Cerebellar cortex (tissue), 1 donor: ENCODE data around the gene LYG2.
"Not testable (repeated sequence)": the region's sequence is repeated elsewhere in the genome, so short reads cannot be mapped to it uniquely, and the experiment has no call there.

Experiments
- DNase-seq: peaks from one replicate; pipeline ENCODE4 v3.0.0-alpha.2; 2015; ENCODE audit warnings: low spot score

LYG2 gene, protein sequence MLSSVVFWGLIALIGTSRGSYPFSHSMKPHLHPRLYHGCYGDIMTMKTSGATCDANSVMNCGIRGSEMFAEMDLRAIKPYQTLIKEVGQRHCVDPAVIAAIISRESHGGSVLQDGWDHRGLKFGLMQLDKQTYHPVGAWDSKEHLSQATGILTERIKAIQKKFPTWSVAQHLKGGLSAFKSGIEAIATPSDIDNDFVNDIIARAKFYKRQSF

DNA sequence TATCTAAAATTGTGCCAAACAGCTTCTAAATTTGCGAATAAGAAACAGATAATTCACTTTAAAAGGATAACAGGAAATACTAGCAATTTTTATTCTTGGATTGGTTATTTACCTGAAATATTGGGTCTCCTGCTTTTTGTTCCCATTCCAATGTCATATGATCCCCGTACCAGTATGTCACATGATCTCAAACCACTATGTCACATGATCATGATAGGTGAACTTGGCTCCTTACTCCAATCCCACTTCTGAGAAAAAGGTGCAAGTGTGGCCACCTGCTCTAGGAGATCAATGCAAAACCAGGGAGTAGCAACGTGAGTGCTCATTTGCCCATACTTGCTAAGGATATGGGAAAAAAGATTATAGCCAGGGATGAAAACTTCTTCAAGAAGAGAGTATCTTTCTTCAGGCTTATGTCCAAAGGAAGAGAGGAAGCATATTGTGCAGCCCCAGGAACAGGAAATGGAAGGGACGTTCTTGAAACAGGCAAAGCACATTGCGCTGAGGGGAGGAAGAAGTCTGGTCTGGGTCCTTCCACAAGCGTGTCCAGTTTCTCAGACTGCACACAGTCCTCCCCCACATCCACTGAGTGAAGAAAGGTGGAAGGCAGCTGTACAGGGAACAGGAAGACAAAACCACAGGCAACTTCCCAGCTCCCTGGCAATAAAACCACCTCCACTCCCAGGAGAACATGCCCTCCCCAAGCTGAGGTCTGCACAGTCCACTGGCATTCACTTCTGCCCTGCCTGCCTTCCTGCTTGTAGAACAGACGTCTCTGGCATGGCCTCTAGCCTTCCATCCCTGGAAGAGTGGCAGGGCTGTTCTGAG is at the start of gene LYG2:
LYG2 (minus strand) TSS at position 176 of the 828 bp plus-strand sequence. CDS start 1,406 bp downstream, outside the sequence.
- DNase-seq, result no peak

DNA sequence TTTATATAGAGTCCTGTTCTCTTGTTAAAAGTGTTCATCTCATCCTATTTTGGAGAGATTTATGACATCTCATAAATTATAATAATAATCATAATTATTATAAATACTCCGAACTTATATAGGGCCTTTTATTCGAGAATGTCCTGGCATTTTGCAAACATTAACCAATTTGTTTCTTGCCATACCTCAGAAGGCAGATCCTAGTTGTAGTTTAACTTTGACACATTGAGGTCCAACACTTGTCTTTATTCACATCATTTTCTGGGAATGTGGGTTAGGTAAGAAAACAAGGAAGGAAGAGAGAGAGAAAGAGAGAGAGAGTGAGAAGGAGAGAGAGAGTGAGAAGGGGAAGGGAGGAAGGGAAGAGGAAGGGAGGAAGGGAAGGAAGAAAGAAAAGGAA is 45.6 kb upstream of the LYG2 start, which contains the start of gene LYG1:
LYG1 (minus strand) TSS at position 101 of the 400 bp plus-strand sequence. CDS start 5,527 bp downstream, outside the sequence.
- not testable (repeated sequence) for DNase-seq

DNA sequence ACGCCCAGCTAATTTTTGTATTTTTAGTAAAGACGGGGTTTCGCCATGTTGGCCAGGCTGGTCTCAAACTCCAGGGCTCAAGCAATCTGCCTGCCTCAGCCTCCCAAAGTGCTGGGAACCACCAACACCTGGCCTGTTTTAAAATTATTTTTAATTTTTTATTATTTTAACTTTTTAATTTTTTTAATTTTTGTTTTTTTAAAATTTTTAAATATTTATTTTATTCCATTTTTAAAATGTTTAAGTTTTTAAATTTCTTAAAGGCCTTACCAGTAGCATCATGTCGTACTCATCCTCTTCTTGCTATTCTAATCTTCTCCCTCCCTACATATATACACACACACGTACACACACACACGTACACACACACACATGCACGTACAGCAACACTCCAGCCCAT is 44.1 kb upstream of the LYG2 start:
- no peak for DNase-seq

DNA sequence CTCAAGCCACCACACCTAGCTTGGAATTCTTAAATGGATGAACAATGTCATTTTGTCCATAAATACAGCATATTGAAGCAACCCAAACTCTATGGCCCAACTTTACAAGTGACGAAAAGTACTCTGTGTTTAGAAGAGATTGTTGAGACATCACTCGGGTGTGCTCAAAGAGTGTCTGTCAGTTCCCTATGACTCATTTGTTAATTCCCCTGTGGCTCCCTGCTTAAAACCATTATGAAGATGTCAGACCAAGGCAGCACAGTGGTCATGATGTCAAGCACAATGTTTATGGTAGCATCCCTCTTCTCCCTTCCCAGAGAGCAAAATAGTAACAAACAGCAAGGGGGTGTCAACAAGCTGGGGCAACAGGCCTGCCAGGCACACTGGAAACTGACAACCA is 42.5 kb upstream of the LYG2 start:
- DNase-seq, result no peak

DNA sequence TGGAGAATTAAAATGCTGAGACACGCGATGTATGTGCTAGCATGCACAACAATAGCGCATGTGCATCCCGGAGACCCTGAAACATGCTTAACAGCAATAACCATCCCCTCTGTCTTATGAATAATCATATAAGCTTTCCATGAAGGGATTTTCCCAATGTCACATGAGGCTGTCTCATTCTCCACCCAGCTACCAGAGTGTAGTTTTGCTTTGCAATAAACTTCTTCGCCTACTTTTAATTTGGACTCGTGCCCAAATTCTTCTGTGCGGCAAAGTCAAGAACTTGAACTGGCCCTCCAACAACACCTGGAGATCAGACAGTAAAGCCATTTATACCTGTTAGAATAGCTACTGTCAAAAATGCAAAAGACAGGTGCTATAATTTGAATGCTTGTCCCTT is 30.1 kb upstream of the LYG2 start:
- no peak for DNase-seq

DNA sequence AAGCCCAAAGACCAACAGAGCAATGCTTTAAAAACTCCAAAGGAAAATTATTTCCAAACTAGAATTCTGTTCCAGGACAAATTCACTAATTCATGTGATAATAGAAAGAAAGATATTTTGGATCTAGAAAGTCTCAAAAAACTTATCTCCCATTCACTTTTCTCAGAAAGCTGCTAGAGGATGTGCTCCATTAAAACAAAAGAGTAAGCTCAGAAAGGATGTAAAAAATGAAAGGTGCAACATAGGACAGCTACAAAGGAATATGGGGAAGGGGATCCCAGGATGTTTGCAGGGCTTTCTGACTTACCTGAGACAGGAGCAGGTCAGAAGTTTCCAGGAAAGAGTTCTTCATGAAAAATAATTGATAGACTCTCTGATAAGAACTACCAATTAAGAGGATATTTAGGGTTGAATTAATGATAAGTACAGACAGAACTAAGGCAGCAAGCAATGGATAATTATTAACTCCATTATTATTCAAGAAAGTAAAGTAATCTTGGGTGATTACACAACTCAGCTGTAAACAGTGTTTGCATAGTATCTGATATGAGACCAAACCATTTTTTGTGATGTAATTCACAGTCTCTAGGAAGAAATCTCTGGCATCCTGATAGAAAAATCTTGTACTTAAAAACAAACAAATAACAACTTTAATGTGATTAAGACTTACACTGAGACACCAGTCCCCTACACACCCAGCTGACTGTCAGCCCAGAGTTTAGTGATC is 24.7 kb upstream of the LYG2 start:
- no peak for DNase-seq

DNA sequence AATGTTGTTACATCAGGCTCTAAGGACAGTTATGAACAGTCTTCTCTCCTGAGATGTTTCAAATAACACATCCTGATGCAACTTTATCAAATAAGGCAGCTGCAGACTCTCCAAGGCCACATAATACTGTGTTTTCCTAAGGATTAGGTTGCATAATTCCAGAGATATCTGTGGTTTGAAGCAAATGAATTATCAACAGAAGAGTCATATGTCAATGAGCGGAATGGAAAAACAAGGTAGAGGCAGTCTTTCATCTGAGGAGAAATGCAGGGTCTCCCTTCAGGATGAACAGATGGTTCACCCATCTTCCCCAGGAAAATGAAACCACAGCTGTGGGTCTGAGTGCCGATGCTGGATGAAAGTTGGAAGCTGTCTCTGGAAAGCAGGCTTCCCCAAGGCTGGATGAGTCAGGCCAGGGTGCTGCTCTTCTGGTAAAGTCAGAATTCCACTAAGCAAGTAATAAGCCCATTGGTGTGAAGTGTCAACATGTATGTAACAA is 23.4 kb upstream of the LYG2 start:
- DNase-seq, result no peak

DNA sequence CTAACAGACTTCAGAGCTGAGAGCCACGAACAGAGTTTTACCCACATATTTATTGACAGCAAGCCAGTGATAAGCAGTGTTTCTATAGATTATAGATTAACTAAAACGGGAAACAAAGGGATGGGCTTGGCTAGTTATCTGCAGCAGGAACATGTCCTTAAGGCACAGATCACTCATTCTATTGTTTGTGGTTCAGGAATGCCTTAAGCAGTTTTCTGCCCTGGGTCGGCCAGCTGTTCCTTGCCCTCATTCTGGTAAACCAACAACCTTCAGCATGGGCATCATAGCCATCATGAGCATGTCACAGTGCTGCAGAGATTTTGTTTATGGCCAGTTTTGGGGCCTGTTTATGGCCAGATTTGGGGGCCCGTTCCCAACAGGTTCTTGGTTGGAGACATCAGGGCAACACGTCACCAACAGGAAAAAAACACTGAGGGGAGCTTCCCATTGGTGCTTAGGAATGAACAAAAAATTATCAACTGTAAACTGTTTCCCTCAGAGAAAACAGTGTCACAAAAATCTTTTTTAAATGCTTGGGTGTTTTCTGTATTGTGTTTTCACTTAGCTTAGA is 22.8 kb upstream of the LYG2 start:
- not testable (repeated sequence) for DNase-seq

DNA sequence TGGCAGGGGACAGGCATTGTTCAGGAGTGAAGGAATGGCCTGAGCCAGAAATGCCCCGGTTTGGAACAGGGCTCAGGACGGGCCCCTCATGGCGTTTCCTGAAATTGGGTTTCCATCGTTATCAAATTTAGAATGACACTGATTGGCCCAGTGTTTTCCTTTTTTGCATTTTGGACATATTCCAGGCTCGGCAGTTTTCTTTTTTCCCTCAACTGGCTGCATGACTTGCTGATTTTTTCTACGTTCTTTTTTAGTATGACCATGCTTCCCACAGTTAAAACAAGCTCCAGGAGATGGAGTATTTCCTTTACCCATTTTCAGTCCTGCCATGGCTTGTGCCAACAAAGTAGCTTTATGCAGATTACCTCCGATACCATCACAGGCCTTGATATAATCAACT is 20.4 kb upstream of the LYG2 start:
- no peak for DNase-seq

DNA sequence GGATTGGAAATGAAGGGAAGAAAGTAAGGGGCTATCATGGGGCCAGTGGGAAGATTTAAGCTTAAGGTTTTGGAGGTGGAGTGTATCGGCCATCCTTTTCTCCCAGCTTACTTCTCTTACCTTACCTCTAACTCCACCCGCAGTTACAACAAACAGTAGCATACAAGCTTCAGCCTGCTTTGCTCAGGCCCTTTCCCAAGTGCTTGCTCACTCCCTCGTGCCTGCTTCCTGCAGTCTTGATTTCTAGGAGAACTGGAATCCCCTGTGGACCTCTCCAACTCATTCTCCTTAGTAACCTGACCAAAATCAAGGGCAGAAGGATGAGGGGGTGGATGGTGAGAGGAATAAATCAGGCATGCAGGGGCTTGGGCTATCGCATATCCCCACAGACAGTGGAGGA is 5.8 kb upstream of the LYG2 start:
- no peak for DNase-seq

DNA sequence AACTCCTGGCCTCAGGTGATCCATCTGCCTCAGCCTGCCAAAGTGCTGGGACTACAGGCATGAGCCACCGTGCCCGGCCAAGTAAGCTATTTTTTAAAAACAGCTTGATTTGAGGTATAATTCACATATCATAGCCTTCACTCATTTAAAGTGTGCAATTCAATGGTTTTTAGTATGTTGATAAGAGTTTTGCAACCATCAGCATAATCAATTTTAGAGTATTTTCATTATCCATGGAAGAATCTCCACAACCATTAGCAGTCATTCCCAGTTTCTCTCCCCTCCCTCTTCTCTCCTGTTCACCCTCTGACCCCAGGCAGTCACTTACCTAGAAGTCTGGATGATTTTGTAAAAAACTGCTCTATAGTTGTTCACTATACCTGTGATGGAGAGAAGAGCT is 4.7 kb upstream of the LYG2 start:
- DNase-seq, result no peak

DNA sequence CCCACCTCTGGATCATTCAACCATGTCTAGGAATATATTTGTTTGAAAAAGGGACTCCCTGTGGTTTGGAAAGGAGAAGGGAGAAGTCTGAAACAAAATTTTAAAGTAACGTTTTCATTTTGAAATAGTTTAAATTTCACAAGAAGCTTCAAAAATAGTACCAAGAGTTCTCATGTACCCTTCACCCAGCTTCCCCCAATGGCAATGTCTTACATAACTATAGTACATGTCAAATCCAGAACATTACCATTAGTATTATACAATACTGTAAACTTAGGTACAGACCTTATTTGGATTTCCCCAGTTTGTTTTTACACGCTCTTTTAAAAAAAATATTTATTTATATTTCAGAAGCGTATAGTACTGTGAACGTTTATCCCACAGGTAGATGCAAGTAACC is 4.0 kb upstream of the LYG2 start:
- DNase-seq, result no peak

DNA sequence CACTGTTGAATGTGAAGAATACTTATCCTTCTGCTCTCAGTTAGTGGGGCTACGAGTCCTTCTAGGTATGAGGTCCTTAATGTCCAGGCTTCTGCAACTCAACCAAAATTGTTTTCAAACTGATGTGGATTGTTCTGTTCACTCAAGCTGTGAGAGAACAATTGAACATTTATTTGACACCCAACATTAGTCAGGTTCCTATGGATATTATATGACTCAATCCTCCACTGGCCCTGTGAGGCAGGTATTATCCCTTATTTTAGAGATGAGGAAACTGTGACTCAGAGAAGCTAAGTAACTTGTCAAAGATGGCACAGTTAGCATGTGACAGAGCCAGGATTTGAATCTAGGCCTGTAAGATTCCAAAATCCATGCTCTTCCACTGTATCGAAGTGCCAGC is 1.2 kb upstream of the LYG2 start:
- DNase-seq, result no peak

DNA sequence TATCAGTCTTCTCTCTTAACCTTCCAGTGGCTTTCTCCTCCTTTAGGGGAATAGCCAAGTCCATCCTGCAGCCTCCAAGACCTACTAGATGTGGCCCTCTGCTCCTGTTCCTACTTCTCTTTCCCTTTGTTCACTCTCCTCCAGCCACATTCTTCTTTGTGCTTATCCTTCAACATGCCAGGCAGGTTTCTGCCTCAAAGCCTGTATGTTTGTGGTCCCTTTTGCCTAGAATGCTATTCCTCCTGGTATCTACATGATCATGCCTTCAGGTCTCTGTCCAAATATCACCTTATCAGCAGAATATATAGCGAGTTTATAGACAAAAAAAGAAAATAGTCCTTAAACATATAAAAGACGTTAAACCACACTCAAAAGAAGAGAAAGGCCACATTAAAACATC is 5.5 kb downstream of the LYG2 start:
- no peak for DNase-seq

DNA sequence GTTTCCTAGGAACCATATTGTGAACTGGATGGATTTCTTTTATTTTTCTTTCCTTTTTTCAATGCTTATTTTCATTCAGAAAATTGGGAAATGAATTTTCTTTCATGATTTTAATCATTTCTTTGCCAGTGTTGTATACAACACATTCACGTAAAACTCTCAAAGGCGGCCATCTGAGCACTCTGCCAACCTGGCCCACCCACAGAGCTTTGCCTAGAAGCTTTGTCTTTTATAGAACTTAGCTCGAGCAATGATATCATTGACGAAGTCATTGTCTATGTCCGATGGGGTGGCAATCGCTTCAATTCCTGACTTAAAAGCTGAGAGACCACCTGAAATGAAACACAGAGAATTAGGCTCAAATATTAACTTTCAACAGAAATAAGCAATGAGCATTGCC is 13.3 kb downstream of the LYG2 start:
- no peak for DNase-seq

DNA sequence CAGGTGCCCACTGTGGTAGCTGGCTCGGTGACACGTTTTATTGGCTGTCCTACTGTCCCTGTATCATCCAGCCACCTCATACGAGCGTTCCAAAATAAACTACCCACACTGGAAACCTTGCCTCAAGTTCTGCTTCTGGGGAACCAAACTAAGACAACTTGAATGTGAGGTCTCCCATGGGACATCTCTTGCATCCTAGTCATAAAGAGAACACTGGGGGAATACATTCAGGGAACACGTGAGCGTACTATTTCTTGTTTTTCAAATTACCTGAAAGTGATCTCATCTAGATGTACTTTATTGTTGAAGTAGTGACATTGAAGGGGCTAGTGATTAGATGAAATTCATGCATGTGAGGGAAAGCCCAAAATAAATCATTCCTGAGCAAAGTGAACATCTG is 15.0 kb downstream of the LYG2 start:
- no peak for DNase-seq

DNA sequence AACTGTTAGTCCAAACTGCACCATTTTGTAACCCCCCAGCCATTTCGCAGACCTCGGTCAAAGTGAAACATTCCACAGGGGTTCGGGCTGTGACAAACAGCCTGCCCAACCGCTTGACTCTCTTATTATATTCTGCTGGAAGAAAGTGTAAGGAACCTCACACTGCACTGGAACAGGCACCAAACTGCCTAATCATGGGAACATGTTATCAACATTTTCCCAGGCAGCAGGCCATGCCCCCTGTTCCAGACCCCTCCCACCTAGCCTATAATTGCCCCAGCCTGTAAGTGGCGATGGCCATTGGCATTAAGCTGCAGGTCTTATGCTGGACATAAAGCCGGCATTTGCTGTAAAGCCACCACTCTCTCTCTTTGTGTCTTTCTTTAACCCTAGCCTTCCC is 16.9 kb downstream of the LYG2 start:
- no peak for DNase-seq

DNA sequence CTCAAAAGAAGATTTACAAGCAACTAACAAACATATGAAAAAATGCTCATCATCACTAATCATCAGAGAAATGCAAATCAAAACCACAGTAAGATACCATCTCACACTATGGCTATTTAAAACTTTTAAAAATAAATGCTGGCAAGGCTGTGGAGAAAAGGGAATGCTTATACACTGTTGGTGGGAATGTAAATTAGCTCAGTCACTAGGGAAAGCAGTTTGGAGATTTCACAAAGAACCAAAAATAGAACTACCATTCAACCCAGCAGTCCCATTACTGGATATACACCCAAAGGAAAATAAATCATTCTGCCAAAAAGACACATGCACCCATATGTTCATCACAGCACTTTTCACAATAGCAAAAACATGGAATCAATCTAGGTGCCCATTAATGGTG is 22.3 kb downstream of the LYG2 start:
- not testable (repeated sequence) for DNase-seq

DNA sequence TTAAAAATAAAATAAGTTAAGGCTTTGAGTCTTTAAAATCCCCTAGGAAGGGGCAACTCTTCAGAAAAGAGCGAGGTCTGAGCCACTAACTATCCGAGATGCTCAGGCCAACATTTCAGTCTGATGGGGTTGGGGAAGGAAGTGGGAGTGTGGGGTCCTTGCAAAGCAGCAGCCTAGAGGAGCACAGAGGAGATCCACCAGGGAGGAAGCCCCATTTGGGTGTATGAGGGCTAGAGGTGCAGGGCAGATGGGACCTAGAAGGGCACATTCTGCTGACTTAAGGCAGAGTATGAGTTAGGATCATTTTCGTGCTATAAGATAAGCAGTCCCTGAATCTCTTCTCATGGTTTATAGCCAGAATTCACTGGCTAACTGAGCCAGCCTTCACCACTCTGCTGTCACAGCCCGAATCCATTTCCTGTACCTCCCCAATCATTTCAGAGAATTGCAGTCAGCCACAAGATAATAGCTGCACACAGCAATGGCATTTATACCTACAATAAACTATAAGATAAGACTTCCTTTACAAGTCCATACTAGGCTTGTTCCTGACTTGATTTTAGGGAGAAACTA is 37.5 kb downstream of the LYG2 start:
- DNase-seq, result no peak

DNA sequence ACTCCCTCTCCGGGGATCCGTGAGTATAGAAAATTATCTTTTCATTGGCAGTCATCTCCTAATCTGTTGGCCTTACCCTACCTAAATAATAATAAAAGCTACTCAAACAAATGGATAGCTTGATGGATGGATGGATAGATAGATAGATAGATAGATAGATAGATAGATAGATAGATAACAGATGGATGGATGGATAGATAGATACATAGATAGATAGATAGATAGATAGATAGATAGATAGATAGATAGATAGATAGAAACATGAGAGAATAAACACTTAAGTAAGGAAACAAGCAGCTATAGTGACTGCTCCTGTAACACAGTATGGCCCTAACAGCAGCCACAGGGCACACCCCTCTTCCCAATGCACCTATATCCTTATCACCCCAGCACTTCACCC is 39.4 kb downstream of the LYG2 start:
- DNase-seq, result no peak

DNA sequence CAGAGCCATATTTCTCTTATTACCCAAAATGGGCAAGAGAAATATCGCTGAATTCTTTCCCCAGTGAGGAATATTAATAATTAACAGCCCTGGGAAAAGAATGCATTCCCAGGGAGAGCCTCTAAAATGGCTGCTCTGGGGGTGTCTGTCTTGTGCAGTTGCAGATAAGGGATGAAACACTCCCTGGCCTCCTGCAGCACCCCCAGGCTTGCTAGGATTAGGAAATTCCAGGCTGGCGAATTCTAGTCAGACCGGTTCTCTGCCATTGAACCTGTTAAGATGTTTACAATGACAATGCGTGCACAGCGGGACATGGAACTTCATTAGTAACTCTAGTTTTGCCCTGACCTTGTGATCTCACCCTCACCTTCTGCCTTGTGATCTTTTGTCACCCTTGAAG is 50.0 kb downstream of the LYG2 start:
- no peak for DNase-seq
